ENCODE results near the gene LRRC70.
A peak's percentile ranks its signal among the peaks of the same experiment; 100 is the strongest.
"Not testable (repeated sequence)": the region's sequence is repeated elsewhere in the genome, so short reads cannot be mapped to it uniquely, and the experiment has no call there.

Gene LRRC70

DNA sequence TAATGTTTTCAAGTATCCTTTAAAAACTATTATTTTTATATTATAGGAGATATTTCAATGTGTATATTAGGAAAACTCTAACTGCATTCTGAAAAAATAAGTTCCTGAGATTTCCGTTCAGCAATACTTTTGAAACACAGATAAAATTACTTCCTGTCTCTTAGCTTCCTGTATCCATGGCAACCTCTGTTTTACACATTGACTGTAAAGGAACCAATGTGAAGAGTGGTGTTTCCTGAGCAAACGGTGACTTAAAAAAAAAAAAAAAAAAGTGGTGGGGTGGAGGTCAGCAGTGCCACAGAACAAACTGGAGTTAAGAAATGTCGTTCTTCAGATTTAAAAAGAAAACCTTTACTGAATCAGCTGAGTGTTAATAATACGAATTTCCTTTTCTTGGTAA lies at the start of gene LRRC70:
Gene LRRC70, plus strand, starts transcription at position 280 of the 400 bp plus-strand sequence. CDS start 620 bp downstream, outside the sequence.
- FAIRE-seq: no peak

DNA sequence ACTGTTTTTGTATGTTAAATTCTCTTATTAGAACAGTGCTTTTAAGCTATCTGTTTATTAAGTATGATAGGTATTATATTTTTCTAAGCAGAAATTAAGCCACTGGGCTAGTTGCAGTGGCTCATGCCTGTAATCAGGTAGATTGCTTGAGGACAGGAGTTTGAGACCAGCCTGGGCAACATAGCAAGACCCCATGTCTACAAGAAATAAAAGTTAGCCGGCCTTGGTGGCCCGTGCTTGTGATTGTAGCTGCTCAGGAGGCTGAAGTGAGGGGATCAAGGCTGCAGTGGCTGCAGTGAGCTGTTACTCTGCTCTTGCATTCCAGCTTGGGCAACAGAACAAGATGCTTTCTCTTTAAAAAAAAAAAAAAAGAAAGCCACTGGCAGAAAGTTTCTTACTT lies 45.0 kb upstream of the LRRC70 start:
- FAIRE-seq: no peak

- FAIRE-seq: peak; percentile 46
These were observed 44.0 kb upstream of the LRRC70 start for GRCh38 chr5:62534461-62535236.

DNA sequence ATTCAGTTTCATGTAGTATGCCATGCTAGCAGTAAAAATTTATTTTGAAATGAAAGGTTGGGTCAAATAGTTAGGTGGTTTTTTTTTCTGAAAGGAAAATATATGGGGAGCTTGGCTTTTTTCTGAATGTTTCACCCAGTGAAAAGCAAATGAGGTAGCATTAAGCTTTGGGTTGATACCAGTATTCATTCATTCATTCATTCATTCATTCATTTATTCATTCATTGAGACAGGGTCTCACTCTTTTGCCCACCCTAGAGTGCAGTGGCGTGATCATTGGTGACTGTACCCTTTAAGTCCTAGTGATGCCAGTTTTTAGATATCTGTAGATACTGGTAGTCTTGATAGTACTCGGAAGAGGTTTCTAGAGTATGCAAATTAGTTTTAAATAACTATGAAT lies 42.4 kb upstream of the LRRC70 start:
- no peak for FAIRE-seq

DNA sequence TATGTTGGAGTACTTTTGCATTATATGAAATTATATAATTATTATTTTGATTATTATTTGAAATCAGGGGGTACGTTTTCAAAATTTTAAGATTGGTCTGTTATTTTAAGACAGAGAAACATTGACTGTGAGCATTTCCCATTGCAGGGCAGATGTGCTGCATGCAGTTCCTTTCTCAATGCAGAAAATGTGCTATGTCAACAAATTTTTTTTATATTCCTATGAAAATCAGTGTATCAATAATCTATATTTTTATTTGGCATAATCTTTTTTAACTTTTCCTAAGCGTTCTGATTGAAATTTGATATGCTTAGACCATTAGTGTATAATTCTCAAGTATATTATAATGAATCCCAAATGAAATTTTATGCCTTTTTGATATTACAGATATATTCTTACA lies 41.8 kb upstream of the LRRC70 start:
- no peak for FAIRE-seq

GRCh38 chr5:62538017-62538942 lies 40.3 kb upstream of the LRRC70 start:
- no peak for FAIRE-seq

DNA sequence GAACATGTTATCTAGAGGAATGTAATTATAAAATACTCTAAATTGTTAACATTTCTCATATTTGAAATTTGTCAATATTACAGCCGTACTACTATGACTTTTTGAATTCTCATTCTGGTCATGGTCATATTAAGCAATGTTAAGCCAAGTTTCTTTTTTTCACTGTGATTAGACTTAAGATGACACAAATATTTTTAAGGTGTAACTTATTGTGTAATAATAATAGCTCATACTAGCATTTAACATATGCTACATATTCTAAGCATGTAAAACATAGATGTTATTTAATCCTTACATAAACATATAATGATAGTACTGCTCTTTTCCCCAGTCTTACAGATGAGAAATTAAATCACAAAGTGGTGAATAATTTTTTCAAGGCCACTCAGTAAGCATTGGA lies 35.9 kb upstream of the LRRC70 start:
- no peak for FAIRE-seq

GRCh38 chr5:62547945-62548630 lies 30.5 kb upstream of the LRRC70 start:
- no peak for FAIRE-seq

GRCh38 chr5:62550103-62550502 lies 28.5 kb upstream of the LRRC70 start:
- no peak for FAIRE-seq

DNA sequence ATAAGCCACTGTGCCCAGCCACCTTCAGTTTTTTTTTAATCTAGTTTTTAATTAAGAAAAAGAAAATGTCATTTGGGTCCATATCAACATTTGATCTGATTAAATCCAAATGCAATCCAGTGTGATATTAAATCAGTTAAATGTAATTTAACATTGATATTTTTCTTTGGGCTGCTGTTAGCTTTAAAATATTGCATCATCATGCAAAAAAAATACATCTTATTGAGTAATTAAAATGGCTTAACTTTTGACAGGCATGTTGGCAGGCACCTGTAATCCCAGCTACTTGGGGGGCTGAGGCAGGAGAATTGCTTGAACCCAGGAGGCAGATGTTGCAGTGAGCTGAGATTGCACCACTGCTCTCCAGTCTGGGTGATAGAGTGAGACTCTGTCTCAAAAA lies 22.7 kb upstream of the LRRC70 start:
- FAIRE-seq: no peak

DNA sequence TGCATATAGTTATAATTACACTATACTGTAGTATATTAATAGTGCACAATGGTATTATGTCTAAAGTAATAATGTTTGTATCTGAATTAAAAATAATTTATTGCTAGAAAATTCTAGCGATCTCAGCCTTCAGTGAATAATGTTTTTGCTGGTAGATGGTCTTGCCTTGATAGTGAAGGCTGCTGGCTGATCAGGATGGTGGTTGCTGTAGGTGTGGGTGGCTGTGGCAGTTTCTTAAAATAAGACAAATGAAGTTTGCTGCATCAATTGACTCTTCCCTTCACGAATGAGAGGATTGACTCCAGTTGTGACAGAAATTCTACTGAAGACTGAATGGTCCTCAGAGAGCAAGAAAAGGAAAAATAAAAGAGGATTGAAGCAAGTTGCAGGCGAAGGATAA lies 19.7 kb upstream of the LRRC70 start:
- FAIRE-seq: no peak

DNA sequence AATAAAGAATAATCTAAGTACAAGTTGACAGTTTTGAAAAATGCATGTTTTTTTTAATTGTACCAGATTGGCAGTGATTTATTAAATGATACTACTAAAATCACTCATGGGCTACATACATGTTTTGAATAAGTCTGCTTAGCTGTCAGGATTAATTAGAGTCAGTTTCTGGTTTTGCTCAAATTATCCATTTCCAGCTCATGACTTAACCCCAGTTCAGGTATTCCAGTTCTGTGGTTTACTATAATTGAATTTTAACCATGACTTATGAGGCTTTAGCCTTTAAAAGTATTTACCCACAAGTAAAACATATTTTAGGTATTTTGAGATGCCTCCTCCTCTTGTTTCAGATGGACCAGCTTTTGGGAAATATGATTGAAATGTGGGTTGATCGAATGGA lies 17.8 kb upstream of the LRRC70 start:
- FAIRE-seq: no peak

- no peak for FAIRE-seq
These were observed 16.7 kb upstream of the LRRC70 start for GRCh38 chr5:62561896-62562295.

- no peak for FAIRE-seq
These were observed 15.8 kb upstream of the LRRC70 start for GRCh38 chr5:62562867-62563266.

GRCh38 chr5:62564101-62564500 lies 14.5 kb upstream of the LRRC70 start:
- FAIRE-seq: no peak

- FAIRE-seq: not testable (repeated sequence)
These were observed 12.9 kb upstream of the LRRC70 start for GRCh38 chr5:62565740-62566139.

- FAIRE-seq: no peak
These were observed 10.5 kb upstream of the LRRC70 start for GRCh38 chr5:62568143-62568542.

GRCh38 chr5:62568800-62569432 lies 9.7 kb upstream of the LRRC70 start:
- no peak for FAIRE-seq

GRCh38 chr5:62569470-62569869 lies 9.1 kb upstream of the LRRC70 start:
- FAIRE-seq: no peak

- FAIRE-seq: no peak
These were observed 5.6 kb upstream of the LRRC70 start for GRCh38 chr5:62572918-62573514.

DNA sequence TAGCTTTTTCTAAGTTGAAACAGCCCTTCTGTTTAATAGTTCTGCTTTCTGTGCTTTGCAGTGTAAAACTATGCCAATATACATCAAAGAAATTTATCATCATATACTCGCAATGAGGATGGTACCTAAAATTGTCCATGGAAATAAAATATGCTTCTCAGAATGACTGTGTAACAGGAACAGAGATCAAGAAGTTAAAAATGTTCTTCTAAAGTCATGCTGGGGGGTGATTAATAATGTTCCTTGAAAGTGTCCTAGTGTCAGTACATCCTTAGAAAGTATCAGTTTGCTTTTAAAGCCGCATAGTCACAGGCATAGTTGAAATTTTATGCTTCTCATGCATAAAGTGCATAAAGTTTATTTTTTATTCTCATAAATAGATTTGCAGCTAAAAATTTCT lies 4.0 kb upstream of the LRRC70 start:
- no peak for FAIRE-seq

GRCh38 chr5:62575066-62575465 lies 3.6 kb upstream of the LRRC70 start:
- no peak for FAIRE-seq

- FAIRE-seq: no peak
These were observed 3.1 kb upstream of the LRRC70 start for GRCh38 chr5:62575489-62575888.
